ENCODE measurements around the gene ANKRD66.
"Not testable (repeated sequence)": the region's sequence is repeated elsewhere in the genome, so short reads cannot be mapped to it uniquely, and the experiment has no call there.

Gene ANKRD66

GRCh38 chr6:46756469-46757213 lies 9.9 kb downstream of the ANKRD66 start:
- DNase-seq: no peak

- DNase-seq: no peak
Measured at GRCh38 chr6:46757214-46757596, 10.5 kb downstream of the ANKRD66 start.

DNA sequence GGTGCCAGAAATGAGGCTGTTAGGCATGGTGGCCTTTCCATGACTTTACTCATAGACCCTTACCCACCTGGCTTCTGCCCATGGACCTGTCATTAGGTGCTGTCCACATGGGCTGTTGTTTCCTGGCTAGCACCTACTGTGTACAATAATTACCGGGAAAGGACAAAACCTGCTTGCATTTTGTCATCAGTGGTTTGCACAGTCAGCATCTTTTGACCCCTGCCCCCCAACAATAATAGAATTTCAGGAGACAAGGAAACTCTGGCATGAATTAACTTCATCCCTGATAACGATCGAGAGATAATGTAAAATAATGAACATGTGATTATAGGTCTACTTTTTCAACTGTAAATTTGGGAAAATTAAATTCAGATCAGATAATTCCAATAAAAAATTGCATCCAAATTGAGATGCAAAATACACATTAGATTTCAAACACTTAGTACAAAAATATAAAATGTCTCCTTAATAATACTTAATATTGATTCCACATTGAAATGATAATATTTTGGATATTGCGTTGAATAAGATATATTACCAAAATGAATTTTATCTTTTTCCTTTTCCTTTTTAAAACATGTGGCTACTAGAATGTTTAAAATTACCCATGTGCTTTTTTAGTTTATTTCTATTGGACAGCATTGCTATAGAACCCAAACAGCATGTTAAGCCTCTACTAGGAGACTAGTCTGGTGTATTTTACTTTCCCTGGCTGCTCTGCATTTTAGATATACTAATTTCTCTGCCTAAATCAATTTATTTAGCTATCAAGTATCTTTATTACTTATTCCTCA lies 12.4 kb downstream of the ANKRD66 start:
- DNase-seq: no peak

- no peak for DNase-seq
Measured at GRCh38 chr6:46760925-46761324, 14.2 kb downstream of the ANKRD66 start.

DNA sequence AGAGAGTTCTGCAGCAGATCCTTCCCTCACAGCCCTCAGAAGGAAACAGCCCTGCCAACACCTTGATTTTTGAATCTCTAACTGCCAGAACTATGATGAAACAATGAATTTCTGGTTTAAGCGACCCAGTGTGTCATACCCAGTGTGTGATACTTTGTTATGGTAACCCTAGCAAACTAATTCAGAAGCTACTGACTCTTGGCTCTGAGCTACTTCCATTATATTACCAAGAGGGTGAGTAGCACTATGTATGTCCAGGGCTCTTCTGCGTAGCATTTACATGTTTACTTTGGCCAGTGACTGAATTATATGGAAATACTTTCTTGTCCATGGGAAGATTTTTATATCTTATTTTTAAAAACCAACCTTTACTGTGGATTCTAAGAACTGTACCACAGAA lies 16.7 kb downstream of the ANKRD66 start:
- DNase-seq: no peak

GRCh38 chr6:46764280-46764679 lies 17.5 kb downstream of the ANKRD66 start:
- not testable (repeated sequence) for DNase-seq

GRCh38 chr6:46764961-46765360 lies 18.2 kb downstream of the ANKRD66 start:
- no peak for DNase-seq

DNA sequence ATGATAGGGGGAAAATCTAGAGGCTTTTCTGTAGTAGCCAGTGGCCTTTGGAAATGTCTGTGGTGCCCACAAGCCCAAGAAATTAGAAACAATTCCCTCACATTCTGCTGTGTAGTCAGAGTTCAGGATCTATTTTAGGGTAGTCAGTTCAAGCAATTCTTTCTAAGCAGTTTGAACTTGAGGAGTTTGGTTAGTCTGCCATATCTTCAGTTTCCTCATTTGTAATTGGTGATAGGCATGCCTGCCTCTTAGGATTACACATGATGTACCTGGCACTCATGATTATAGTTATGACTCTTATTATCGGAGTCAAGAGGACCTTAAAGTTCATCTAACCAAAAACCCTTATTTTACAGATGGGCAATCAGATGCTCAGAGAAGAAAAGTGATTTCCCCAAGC lies 25.3 kb downstream of the ANKRD66 start:
- no peak for DNase-seq

DNA sequence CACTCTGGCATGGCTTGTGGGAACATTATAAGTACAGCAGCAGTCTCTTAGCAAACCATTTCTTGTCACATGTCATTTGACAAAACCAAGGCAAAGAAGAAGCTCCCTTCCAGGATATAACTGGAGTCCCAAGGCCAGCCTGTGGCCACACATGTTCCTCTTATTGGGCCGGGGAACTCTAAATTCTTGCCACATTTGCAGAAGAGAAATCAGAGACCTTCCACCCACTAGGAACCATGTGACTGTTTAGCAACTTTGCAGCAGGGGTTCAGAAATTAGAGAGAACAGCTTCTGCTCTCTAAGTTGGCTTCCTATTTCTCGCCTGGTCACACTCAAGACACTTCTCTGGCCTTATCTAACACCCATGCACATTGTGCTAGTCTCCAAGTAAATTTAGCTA lies 26.0 kb downstream of the ANKRD66 start:
- no peak for DNase-seq

DNA sequence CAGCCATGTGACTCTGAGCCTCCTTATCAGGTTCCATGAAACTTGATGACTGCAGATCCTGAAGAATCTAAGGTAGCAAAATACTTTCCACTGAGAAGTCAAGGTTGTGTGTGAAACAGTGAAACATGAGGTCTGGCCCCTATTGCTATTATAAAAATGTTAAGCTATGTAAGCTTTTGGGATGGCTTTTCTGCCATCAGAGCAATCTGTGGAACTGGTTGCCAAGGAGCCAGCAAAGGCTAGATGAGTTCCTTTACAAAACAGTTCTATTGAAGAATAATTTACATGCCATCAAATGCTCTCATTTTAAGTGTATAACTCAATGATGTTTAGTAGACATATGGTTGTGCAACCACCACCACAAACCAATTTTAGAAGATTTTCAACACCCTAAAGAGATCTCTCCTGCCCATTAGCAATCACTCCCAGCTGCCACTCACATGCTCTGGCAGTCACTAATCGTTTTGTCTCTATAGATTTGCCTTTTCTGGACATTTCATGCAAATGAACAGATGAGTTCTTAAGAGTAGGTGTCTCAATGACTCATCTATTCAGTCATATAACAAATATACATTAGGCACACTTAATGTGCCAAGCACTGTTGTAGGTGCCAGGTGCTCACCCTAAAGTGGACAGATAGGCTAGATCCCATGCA lies 26.6 kb downstream of the ANKRD66 start:
- DNase-seq: no peak

DNA sequence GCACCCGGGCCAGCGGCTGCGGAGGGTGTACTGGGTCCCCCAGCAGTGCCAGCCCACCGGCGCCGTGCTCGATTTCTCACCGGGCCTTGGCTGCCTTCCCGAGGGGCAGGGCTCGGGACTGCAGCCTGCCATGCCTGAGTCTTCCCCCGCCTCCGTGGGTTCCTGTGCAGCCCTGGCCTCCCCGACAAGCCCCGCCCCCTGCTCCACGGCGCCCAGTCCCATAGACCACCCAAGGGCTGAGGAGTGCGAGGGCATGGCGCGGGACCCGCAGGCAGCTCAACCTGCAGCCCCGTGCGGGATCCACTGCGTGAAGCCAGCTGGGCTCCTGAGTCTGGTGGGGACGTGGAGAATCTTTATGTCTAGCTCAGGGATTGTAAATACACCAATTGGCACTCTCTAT lies 28.0 kb downstream of the ANKRD66 start:
- not testable (repeated sequence) for DNase-seq

GRCh38 chr6:46776070-46776712 lies 29.5 kb downstream of the ANKRD66 start:
- no peak for DNase-seq

DNA sequence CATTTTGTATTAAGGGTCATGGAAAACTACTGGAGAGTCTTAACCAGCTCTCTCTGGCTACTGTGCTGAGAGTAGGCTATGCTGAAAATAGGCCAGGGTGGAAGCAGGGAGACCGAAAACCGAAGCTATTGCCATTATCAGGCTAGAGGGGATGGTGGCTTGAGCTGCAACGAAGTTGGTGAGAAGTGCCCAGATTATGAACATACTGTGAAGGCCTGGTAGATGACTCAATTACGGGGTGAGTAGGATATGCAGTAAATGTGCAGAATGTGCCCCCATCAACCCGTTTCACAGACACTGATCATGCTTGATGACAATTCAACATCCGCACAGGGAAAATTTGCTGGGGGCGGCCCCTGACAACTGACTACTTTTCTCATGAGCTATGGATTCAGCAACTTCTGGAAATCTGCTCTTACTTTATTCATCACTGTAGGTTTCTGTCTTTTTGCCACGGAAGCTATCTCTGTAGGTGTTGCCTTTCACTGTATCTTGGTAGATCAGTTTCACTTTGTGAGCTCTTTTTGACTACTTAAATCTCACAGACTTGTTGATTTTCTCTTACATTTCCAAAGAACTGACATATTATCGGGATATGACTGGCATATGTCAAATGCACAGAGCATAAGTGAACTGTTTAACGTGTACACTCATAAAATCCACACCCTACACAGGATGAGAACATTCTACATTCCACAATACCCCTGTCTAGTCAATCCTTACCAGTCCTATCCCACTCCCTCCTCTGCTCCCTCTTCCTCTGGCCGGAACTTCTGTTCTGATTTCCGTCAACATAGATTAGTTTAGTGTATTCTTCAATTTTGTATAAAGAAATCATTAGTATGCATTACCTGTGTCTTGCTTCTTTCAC lies 31.0 kb downstream of the ANKRD66 start:
- no peak for DNase-seq

DNA sequence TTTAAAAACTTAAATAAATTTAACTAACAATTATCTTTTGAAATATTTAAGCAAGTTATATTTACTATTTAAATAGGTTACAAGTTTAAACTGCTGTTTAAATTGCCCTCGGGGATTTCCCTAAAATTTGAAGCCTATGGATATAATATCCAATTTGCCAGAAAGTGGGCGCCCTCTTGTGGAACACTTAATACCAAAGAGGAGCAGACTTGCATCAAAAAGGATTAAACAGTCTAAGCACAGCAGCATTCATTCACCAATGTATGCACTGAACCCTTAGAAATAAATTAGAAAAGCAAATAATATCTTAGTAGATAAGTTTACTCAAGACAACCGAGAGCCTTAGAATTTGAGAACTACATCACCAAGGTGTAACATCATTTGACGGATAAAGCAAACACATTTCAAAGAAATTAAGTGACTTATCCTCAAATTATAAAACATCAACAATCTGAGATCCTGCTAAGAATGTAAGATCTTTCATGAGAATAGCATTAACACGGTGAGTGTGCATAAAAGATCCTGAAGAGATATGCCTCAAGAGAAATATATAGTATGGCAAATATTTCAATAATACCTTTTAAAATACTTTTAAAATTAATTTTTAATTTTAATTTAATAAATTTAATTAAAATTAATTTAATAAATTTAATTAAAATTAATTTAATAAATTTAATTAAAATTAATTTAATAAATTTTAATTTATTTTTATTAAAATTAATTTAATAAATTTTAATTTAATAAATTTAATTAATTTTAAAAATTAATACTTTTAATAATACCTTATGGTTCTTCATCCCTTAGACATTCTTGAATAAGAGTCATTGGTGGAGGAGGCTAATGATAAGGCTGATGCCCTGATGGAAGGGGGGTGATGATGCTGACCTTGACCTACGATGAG lies 35.0 kb downstream of the ANKRD66 start:
- peak; percentile 27 for DNase-seq

GRCh38 chr6:46784535-46784934 lies 37.8 kb downstream of the ANKRD66 start:
- no peak for DNase-seq

DNA sequence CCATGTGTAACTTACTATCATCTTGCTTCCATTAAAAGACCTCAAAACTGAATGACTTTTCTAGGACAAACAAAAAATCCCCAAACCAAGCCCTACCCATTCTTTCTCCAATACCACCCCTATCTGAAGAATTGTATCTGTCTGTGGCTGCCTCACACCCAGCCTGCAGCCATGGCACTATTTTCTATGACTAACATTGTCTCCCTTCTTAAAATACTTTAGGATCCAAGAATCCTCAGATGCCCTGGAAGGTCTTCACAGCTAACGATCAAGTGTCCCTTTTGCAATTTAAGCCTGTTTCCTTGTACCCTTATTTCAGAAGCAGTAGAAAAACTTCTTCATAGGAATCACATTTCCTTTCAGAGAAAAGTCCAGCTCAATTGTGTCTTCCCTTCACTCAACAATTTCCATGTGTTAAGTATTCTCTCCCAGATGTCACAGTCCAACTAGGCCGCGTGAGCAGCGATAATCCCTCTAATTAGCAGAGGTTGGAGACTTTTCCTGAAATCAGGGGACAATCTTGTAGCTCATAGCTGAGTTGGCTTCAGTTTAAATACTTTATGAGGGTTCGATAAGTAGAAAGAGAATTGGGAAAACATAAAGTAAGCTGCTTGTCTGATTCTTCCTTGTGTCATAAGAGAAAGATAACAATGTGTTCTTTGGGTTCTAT lies 41.3 kb downstream of the ANKRD66 start:
- no peak for DNase-seq

DNA sequence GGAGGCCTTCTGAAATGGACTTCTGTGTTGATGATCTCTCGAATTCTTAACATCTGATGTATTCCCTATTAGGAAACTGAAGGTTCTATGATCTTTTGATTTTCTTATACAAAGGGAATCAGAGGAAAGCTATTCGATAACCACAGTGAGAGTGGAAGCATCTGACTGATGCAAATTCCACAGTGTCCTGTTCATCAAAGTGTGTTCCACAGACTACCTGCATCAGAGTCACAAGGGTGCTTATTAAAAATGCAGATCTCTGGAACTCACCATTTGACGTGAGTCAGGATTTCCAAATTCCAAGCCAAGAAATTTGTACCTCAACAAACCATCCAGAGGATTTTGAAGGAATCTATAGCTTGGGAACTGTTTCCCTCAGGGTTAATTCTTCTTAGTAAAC lies 42.1 kb downstream of the ANKRD66 start:
- no peak for DNase-seq

GRCh38 chr6:46789434-46790354 lies 43.0 kb downstream of the ANKRD66 start:
- DNase-seq: no peak

DNA sequence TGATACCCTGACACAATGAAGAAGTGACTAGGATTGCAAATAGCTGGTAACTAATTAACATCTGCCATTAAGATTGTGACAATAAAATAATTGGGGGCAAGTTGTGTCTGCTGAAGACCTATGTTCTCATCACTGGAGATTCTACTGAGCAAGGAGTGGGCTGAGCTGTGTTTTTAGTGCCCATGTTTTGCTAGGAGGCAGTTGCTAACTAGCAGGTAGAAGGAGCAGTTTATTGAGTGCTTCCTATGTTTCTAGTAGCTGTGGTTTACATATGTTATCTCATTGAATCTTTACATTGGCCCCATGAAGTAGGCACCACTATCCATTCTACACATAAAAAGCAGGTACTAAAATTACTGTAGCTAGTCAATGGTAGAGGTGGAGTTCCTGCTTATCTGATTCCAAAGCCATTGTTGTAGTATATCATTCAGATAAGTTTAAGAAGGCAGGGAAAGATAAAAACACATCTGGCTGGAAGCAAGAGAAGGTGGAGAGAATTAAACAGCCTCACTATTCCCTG lies 43.7 kb downstream of the ANKRD66 start:
- no peak for DNase-seq
